Measurements from ENCODE around the gene KRT3.

Gene KRT3

GRCh38 chr12:52826611-52827498 lies 30.9 kb upstream of the KRT3 start:
- DNase-seq: no peak

GRCh38 chr12:52825961-52826360 lies 30.0 kb upstream of the KRT3 start:
- no peak for DNase-seq

- no peak for DNase-seq
Observed at GRCh38 chr12:52824741-52825410, 29.0 kb upstream of the KRT3 start.

GRCh38 chr12:52823761-52824450 lies 28.0 kb upstream of the KRT3 start:
- DNase-seq: no peak

- no peak for DNase-seq
Observed at GRCh38 chr12:52822771-52823510, 27.0 kb upstream of the KRT3 start.

- DNase-seq: no peak
Observed at GRCh38 chr12:52821826-52822660, 26.1 kb upstream of the KRT3 start.

GRCh38 chr12:52821071-52821730 lies 25.3 kb upstream of the KRT3 start:
- no peak for DNase-seq

GRCh38 chr12:52820521-52820920 lies 24.6 kb upstream of the KRT3 start:
- no peak for DNase-seq

- no peak for DNase-seq
Observed at GRCh38 chr12:52819731-52820510, 24.0 kb upstream of the KRT3 start.

GRCh38 chr12:52818887-52819420 lies 23.0 kb upstream of the KRT3 start:
- no peak for DNase-seq

GRCh38 chr12:52818388-52818787 lies 22.5 kb upstream of the KRT3 start:
- no peak for DNase-seq

- DNase-seq: no peak
Observed at GRCh38 chr12:52817699-52818238, 21.9 kb upstream of the KRT3 start.

GRCh38 chr12:52817003-52817698 lies 21.2 kb upstream of the KRT3 start:
- no peak for DNase-seq

- no peak for DNase-seq
Observed at GRCh38 chr12:52815676-52816588, 20.0 kb upstream of the KRT3 start.

- DNase-seq: no peak
Observed at GRCh38 chr12:52815161-52815560, 19.2 kb upstream of the KRT3 start.

GRCh38 chr12:52814710-52815155 lies 18.8 kb upstream of the KRT3 start:
- no peak for DNase-seq

GRCh38 chr12:52813885-52814709 lies 18.2 kb upstream of the KRT3 start, which contains the start of gene KRT4:
Gene KRT4 (minus strand): TSS chr12:52814116. CDS start chr12:52814058, 58 bp downstream.
- DNase-seq: no peak

Data from OCI-M1 (cell line).